GM12878 (cell line): Measurements from ENCODE around the gene NPC1.

Source experiments
- BMI1 ChIP-seq: fragments of 450-650 bp; IDR thresholded peaks from 2 replicates; pipeline ENCODE4 v1.6.1; 2016; ENCODE audit warnings: mild to moderate bottlenecking, moderate library complexity, borderline replicate concordance
- CREM ChIP-seq: IDR thresholded peaks from 2 replicates; pipeline ENCODE4 v1.6.1; 2014; ENCODE audit warnings: antibody characterized with exemption, low read depth
- CTCF ChIP-seq, 3 experiments: IDR thresholded peaks in 2 of 3; conservative IDR thresholded peaks in 1 of 3; 2 replicates each; pipeline ENCODE4 v1.5.1; 2011; ENCODE audit warnings: low read depth in 3 of 3, low read length in 3 of 3, mild to moderate bottlenecking in 3 of 3, control low read depth in 2 of 3, moderate library complexity in 2 of 3, inconsistent platforms in 1 of 3, mixed read lengths in 1 of 3; ENCODE audit not compliant: control insufficient read depth in 2 of 3, insufficient read depth in 1 of 3; ENCODE audit errors: extremely low read depth in 1 of 3
- CUX1 ChIP-seq: IDR thresholded peaks from 2 replicates; pipeline ENCODE4 v1.6.1; 2012; ENCODE audit warnings: improper control_type of control experiment, low read depth, low read length; ENCODE audit not compliant: insufficient replicate concordance
- EZH2 ChIP-seq: IDR thresholded peaks from 2 replicates; pipeline ENCODE4 v1.6.1; 2012; ENCODE audit warnings: low read depth, mild to moderate bottlenecking, control low read depth, inconsistent platforms, low read length, borderline replicate concordance; ENCODE audit not compliant: control insufficient read depth
- FOXM1 ChIP-seq: IDR thresholded peaks from 2 replicates; pipeline ENCODE4 v1.6.1; 2012; ENCODE audit warnings: low read depth, mild to moderate bottlenecking, inconsistent platforms, low read length, moderate library complexity
- MAX ChIP-seq: IDR thresholded peaks from 2 replicates; pipeline ENCODE4 v1.6.1; 2012; ENCODE audit warnings: low read depth, low read length, improper control_type of control experiment

- TF ChIP-seq BMI1 (no peak), CUX1 (no peak), EZH2 (no peak), FOXM1 (no peak), CTCF (IDR thresholded peaks at IDR 0.05 in 2 of 3, conservative IDR thresholded peaks at IDR 0.05 in 1 of 3; ENCODE audit: control insufficient read depth in 2 of 3, extremely low read depth in 1 of 3, insufficient read depth in 1 of 3, low read depth in 3 of 3, low read length in 3 of 3) (no peak), CREM (no peak), MAX (no peak)
Measured at GRCh38 chr18:23487738-23488570, 98.4 kb downstream of the NPC1 start.
